GM12892 (cell line): ENCODE results near the gene HNRNPR.

Experiments used
- DNase-seq: peaks from one replicate; pipeline ENCODE4 v3.0.0; 2011; ENCODE audit not compliant: insufficient read length
- FAIRE-seq: peaks from 2 replicates; lab custom pipeline; 2011; peaks lifted over from hg19 to GRCh38; lab: Jason Lieb, UNC
- POLR2A ChIP-seq: IDR thresholded peaks from 2 replicates; pipeline ENCODE4 v1.6.1; 2011; ENCODE audit warnings: low read depth, low read length, control low read depth
- POLR2AphosphoS5 ChIP-seq: IDR thresholded peaks from 2 replicates; pipeline ENCODE4 v1.6.1; 2011; ENCODE audit warnings: low read depth, low read length, control low read depth
- TAF1 ChIP-seq: IDR thresholded peaks from 2 replicates; pipeline ENCODE4 v1.6.1; 2011; ENCODE audit warnings: low read depth, mild to moderate bottlenecking, control low read depth, low read length, borderline replicate concordance

Gene HNRNPR

DNA sequence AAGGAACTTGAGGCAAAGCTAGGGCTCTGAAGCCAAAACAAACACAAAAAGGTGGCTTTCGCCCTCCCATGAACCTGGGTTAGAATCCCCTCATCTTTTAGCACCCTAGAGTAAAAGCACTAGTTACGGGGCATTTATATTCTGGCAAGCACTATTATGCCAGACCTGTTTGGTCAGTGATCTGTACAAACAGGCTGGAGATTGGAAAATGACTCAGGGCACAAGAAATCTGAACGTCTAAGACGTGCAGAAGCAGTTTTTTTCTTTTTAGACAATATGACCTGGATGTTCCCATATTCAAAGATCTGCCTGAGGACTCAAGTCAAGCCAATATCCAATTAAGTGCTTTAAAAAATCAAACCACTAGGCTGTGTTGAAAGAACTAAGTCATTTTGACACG lies 22.5 kb upstream of the HNRNPR start:
- TF ChIP-seq TAF1 (no peak), POLR2AphosphoS5 (no peak), POLR2A (no peak)
- FAIRE-seq, result no peak
- DNase-seq, result no peak

DNA sequence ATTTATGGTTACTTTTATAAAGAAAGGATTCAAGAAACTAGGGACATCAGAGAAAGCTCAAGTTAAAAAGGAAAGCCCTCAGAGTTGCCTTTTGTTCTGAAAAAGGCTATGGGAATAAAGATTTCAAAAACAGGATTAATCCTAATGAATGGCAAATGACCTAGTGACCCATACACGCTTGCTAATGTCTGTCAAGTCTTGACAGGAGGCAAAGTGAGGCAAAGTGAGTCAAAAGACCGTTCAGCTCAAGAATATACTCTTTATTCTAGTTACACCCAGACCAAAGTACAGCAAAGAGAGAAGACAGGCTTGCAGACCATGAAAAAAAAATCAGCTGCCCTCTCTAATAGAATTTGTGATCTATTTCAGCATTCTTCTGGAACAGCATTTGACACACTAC lies 22.1 kb upstream of the HNRNPR start:
- no peak for TF ChIP-seq POLR2A
- no peak for TF ChIP-seq POLR2AphosphoS5
- TF ChIP-seq TAF1, result no peak
- DNase-seq, result no peak
- FAIRE-seq, result no peak

DNA sequence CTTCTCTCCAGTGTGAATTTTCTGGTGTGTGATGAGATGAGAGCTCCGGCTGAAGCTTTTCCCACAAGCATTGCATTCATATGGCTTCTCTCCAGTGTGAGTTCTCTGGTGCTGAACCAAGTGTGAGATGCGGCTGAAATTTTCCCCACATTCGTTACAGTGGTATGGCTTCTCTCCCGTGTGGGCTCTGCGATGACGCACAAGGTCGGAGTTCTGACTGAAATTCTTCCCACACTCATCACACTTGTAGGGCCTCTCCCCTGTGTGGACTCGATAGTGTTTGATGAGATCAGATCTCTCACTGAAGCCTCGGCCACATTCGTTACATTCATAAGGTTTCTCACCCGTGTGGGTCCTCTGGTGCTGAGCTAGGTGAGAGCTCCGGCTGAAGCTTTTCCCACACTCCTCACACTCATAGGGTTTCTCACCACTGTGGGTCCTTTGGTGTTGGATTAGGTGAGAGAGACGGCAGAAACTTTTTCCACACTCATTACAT lies 18.2 kb upstream of the HNRNPR start:
- DNase-seq (no peak), FAIRE-seq (no peak)
- TF ChIP-seq POLR2AphosphoS5 (no peak), TAF1 (no peak), POLR2A (no peak)

DNA sequence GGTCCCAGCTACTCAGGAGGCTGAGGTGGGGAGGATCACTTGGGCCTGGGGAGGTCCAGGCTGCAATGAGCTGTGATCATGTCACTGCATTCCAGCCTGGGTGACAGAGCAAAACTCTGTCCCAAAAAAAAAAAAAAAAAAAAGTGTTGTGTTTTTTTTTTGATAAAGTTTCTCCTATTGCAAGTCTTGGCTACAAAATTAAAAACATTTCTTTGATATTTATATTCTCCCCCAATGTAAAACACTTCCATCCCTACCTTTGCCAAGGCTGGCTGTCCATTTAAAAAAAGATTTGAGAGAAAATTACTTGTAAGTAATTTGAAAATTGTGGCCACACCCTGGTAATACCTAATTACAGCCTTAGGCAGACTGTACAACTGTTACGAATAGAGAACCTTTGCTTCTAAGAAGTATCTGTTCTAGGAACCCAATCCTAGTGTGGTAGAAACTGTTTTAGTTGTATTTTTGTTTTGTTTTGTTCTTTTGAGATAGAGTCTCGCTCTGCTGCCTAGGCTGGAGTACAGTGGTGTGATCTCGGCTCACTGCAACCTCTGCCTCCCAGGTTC lies 14.3 kb upstream of the HNRNPR start:
- FAIRE-seq, result no peak

DNA sequence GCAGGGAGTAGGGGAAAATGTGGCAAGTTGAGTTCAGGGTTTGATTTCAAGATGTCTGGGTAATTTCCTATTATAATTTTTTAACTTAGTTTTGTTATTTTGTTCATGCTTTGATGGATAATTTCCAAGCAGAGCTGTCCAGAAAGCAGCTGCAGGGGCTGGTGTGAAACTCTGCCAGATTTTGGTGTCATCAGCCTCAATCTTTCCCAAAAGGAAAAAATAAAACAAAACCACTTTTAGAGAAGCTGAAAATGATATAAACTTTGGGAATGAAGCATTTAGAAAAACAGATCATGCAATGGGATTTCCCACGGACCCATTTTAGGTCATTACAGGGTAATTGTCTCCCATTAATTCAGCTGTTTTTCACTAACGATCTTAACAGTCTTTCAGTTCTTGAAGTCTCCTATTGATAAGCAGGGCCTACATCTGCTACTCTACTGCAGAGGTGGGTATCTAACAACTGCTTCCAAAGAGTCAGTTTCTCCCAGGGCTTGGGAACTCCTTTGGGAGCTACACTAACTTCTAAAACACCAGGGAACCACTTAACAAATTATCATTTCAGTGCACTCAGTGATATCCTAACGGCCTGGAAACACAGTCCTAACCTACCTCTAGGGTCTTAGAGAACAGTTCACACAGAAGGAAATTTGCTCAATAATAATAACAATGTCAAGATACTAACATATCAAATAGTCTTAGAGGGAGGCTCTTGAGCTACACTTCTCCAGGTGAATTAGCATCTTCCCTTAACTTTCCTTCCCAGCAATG lies 13.2 kb upstream of the HNRNPR start:
- TF ChIP-seq POLR2AphosphoS5 (no peak), POLR2A (no peak), TAF1 (no peak)
- no peak for FAIRE-seq
- no peak for DNase-seq

More for the DNA sequence above, 14.3 kb upstream of the HNRNPR start:
- no peak for TF ChIP-seq POLR2A
- no peak for TF ChIP-seq TAF1
- TF ChIP-seq POLR2AphosphoS5, result no peak
- DNase-seq, result no peak

DNA sequence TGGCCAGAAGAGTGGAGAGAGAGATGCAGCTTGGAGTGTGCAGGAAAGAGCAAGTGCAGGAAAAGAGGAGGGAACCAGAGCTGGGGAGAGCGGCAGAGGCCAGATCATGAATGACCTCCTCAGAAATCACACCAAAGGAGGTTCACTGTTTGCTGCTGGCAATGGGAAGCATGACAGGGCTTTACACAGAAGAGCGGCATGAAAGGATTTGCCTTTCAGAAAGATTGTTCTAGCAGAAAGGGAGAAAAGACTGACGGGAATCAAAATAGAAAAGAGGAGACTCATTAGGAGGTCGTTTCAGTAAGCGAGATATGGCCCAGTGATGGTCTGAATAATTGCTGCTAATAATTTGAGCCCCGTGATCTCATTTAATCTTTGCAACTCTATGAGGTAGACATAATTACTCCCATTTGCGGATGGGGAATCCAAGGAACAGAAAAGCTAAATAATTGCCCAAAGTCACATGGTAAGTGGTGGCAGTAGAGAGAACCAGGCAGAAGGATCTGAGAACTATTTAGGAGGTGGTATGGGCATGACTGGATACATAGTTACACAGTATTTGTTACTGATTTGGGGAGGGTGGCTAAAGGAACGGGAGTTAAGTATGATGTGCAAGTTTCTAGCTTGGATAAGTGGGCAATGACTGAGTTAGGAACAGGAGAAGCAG lies 12.5 kb upstream of the HNRNPR start:
- no peak for FAIRE-seq
- DNase-seq, result no peak
- no peak for TF ChIP-seq POLR2A
- TF ChIP-seq POLR2AphosphoS5, result no peak
- TF ChIP-seq TAF1, result no peak

DNA sequence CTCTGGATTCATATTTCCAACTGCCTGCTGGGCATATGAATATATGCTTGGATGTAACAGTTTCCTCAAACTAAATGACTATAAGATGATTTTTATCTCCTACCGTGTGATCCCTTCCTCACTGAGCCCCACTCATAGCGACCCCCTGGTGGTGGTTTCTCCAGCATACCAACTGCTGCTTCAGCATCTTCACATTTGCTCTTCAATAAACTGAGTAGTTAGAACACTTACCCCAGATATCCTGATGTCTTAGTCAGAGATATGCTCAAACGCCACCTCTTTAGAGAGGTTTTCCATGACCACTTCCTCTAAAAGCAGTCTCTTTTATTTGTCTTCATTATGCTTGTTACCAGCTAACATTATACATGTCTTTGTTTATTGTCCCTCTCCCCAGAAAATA lies 10.2 kb upstream of the HNRNPR start:
- TF ChIP-seq POLR2A (no peak), POLR2AphosphoS5 (no peak), TAF1 (no peak)
- FAIRE-seq (no peak), DNase-seq (no peak)

DNA sequence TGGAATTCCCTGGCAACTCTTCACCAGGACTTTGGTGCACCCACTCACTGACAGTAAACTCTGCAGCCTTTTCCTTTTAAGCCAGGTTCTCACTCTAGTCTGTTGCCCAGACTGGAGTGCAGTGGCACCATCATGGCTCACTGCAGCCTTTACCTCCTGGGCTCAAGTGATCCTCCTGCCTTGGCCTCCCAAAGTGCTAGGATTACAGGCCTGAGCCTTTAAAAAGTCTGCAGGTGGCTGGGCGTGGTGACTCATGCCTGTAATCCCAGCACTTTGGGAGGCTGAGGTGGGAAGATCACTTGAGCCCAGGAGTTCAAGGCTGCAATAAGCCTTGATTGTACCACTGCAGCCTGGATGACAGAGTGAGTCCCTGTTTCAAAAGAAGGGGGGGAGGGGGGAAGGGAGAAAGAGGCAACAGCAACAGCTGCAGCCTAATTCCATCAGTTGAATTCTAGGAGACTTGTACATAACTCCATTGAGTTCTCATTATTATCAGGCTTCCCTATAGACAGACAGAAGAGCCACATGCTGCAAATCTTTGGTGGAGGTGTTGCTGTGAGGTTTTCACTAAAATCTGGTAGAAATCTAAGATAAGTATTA lies 8.1 kb upstream of the HNRNPR start:
- FAIRE-seq, result no peak
- DNase-seq, result no peak
- no peak for TF ChIP-seq POLR2AphosphoS5
- no peak for TF ChIP-seq POLR2A
- no peak for TF ChIP-seq TAF1

DNA sequence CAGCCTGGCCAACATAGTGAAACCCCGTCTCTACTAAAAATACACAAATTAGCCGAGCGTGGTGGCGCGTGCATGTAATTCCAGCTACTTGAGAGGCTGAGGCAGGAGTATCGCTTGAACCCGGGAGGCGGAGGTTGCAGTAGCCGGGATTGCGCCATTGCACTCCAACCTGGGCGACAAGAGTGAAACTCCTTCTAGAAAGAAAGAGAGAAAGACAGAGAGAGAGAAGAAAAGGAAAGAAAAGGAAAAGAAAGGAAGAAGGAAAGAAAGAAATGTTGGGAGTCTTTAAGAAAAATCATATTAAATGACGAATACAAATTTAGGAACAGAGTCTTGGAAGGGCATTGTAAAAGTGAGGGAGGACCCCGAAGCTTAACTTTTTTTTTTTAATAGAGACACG lies 1.8 kb upstream of the HNRNPR start:
- DNase-seq, result no peak
- no peak for FAIRE-seq

DNA sequence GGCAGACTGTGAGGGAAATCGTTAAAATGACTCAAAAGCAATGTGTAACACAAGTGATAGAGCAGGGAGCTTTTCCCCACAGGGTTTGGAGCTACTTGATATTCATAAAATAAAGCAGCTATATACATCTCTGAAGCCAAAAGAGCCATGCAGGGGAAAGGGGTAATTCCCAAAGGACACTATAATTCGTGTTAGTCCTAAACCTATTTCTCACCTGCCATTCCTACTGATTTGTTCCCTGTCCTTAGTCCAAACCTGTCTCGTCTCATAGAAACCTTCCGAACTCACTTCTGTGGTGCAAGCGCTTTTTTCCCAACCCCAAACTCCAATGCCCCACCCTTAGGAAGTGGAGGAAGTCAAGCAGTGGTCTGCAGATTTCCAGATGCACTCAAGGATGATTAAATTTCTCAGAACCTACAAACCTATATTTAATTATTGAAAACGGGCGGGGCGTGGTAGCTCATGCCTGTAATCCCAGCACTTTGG lies 946 bp upstream of the HNRNPR start:
- no peak for DNase-seq
- FAIRE-seq, result no peak
- no peak for TF ChIP-seq POLR2A
- no peak for TF ChIP-seq POLR2AphosphoS5
- no peak for TF ChIP-seq TAF1

More for the DNA sequence above, 1.8 kb upstream of the HNRNPR start:
- no peak for TF ChIP-seq TAF1
- TF ChIP-seq POLR2AphosphoS5, result no peak
- TF ChIP-seq POLR2A, result no peak

DNA sequence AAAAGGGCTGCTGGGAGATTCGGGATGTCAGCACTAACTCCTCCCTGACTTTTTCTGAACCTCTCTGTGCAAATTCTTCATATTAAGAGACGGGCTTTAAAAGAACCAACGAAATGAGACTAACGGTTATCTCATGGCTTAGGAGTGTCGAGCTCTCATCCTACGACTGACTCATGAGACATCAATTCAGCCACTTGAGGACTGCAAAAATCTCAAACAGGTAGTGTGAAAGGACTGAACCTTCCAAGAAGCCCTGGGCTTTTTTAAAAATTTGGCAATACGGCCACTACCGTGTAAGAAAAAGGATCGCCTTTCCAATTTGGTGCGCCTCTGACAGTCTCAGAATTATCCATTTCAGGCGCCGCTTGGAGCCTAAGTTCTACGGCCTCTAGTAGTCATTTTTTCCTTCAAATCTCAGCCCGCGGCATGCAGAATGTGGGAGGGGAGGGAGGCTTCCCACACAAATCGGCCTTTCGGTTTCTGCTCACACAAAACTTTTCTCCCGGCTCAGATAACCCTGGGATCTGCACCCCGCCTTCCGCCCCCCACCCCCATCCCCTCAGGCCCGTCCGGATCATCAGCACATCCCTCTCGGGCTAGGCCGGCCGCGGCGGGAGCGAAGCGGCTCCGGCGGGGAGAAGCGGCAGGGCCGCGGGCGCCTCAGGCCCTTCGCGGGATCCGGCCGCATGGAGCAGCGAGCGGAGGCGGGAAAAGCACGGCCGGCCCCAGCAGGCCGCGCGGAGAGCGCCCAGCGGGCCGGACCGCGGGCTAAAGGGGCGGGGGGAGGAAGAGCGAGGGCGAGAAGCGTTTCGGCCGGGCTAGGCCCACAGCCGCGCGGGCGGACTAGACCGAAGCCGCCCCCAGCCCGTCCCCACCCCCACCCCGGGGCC lies 618 bp downstream of the HNRNPR start:
- DNase-seq (no peak), FAIRE-seq (peak; percentile 21)
- TF ChIP-seq POLR2A, result no peak
- TF ChIP-seq TAF1, result no peak
- TF ChIP-seq POLR2AphosphoS5, result no peak
